Hippocampal formation (tissue), 2 donors: ENCODE data around the gene MYOT.
"Not testable (repeated sequence)": the region's sequence is repeated elsewhere in the genome, so short reads cannot be mapped to it uniquely, and the experiment has no call there.

Source experiments
- DNase-seq, 2 donors: peaks; one replicate each; lab custom pipeline; 2025; lab: John Stamatoyannopoulos, UW

Gene MYOT

GRCh38 chr5:137867664-137868063, at the start of gene MYOT:
Gene MYOT, plus strand, starts transcription at chr5:137867860. Its CDS starts 2,792 bp downstream, at chr5:137870652.
- no peak for DNase-seq

- no peak for DNase-seq
These were observed 47.9 kb upstream of the MYOT start for GRCh38 chr5:137819766-137820165.

- peak; percentile 26 to 28 for DNase-seq
These were observed 45.4 kb upstream of the MYOT start for GRCh38 chr5:137822158-137822764.

GRCh38 chr5:137822984-137823383, 44.7 kb upstream of the MYOT start:
- no peak for DNase-seq

- DNase-seq: no peak
These were observed 42.5 kb upstream of the MYOT start for GRCh38 chr5:137825165-137825564.

- DNase-seq: no peak
These were observed 41.6 kb upstream of the MYOT start for GRCh38 chr5:137826067-137826466.

GRCh38 chr5:137828180-137828579, 39.5 kb upstream of the MYOT start:
- DNase-seq: no peak

- no peak for DNase-seq
These were observed 39.0 kb upstream of the MYOT start for GRCh38 chr5:137828664-137829063.

- no peak for DNase-seq
These were observed 36.6 kb upstream of the MYOT start for GRCh38 chr5:137831105-137831504.

- no peak for DNase-seq
These were observed 36.1 kb upstream of the MYOT start for GRCh38 chr5:137831526-137831925.

- no peak for DNase-seq
These were observed 35.2 kb upstream of the MYOT start for GRCh38 chr5:137832416-137832815.

- DNase-seq: no peak
These were observed 34.2 kb upstream of the MYOT start for GRCh38 chr5:137833463-137833862.

- DNase-seq: no peak
These were observed 33.1 kb upstream of the MYOT start for GRCh38 chr5:137834498-137835049.

- peak in 1 of 2 donors; percentile 36 for DNase-seq
These were observed 31.4 kb upstream of the MYOT start for GRCh38 chr5:137836298-137836697.

GRCh38 chr5:137836997-137837396, 30.7 kb upstream of the MYOT start:
- peak in 1 of 2 donors; percentile 43 for DNase-seq

GRCh38 chr5:137837491-137838394, 29.9 kb upstream of the MYOT start:
- DNase-seq: no peak

- no peak for DNase-seq
These were observed 28.7 kb upstream of the MYOT start for GRCh38 chr5:137838976-137839375.

GRCh38 chr5:137842296-137842695, 25.4 kb upstream of the MYOT start:
- no peak for DNase-seq

GRCh38 chr5:137843676-137844299, 23.9 kb upstream of the MYOT start:
- DNase-seq: no peak

GRCh38 chr5:137845472-137845871, 22.2 kb upstream of the MYOT start:
- DNase-seq: no peak

GRCh38 chr5:137847687-137848086, 20.0 kb upstream of the MYOT start:
- DNase-seq: no peak

GRCh38 chr5:137853165-137853564, 14.5 kb upstream of the MYOT start:
- DNase-seq: not testable (repeated sequence)
